SK-N-SH (cell line): Measurements from ENCODE around the gene PEX11G.

Experiments used
- CTCF ChIP-seq: fragments of 200-600 bp; sonication (generic); IDR thresholded peaks from 2 replicates; pipeline ENCODE4 v1.6.1; 2017; ENCODE audit warnings: antibody characterized with exemption, mild to moderate bottlenecking, moderate library complexity
- EP300 ChIP-seq, 2 experiments: IDR thresholded peaks; 2 replicates each; pipeline versions ENCODE4 v1.4.0 to v1.6.1; 2012; ENCODE audit warnings: borderline replicate concordance in 1 of 2, low read depth in 1 of 2, low read length in 1 of 2
- GATA2 ChIP-seq: sonication (generic); formaldehyde crosslinking; IDR thresholded peaks from 2 replicates; pipeline ENCODE4 v1.5.0; 2020; ENCODE audit warnings: mild to moderate bottlenecking, missing genetic modification reagents
- MAX ChIP-seq: IDR thresholded peaks from 2 replicates; pipeline ENCODE4 v1.4.0; 2012; ENCODE audit warnings: low read depth
- MXI1 ChIP-seq: IDR thresholded peaks from 2 replicates; pipeline ENCODE4 v1.6.1; 2012; ENCODE audit warnings: mild to moderate bottlenecking, low read depth, low read length, improper control_type of control experiment
- POLR2AphosphoS5 ChIP-seq: IDR thresholded peaks from 2 replicates; pipeline ENCODE4 v1.6.1; 2012; ENCODE audit warnings: low read depth, low read length
- RCOR1 ChIP-seq: fragments of 150-350 bp; IDR thresholded peaks from 2 replicates; pipeline ENCODE4 v1.6.1; 2017; ENCODE audit warnings: antibody characterized with exemption, low read length
- REST ChIP-seq: IDR thresholded peaks from 2 replicates; pipeline ENCODE4 v1.6.1; 2012; ENCODE audit warnings: mild to moderate bottlenecking, low read depth, low read length, moderate library complexity
- RXRA ChIP-seq: IDR thresholded peaks from 2 replicates; pipeline ENCODE4 v1.4.0; 2012; ENCODE audit warnings: low read depth, mild to moderate bottlenecking, borderline replicate concordance
- SMC3 ChIP-seq: IDR thresholded peaks from 2 replicates; pipeline ENCODE4 v1.6.1; 2012; ENCODE audit warnings: low read depth, low read length, improper control_type of control experiment
- TAF1 ChIP-seq: IDR thresholded peaks from 2 replicates; pipeline ENCODE4 v1.6.1; 2012; ENCODE audit warnings: low read depth, mild to moderate bottlenecking, low read length, moderate library complexity, borderline replicate concordance
- USF1 ChIP-seq: IDR thresholded peaks from 2 replicates; pipeline ENCODE4 v1.4.0; 2012; ENCODE audit warnings: low read depth, borderline replicate concordance

GRCh38 chr19:7467009-7467989 is 21.5 kb downstream of the PEX11G start:
- TF ChIP-seq REST (no peak), EP300 (IDR thresholded peaks at IDR 0.05; ENCODE audit: borderline replicate concordance in 1 of 2, low read depth in 1 of 2, low read length in 1 of 2) (no peak), CTCF (no peak), MAX (no peak), POLR2AphosphoS5 (no peak), RXRA (no peak), RCOR1 (no peak), MXI1 (no peak), GATA2 (CRISPR knock-in tag) (no peak), SMC3 (no peak), TAF1 (no peak), USF1 (no peak)
